ENCODE measurements around the gene ANAPC2.

The ANAPC2 gene

DNA sequence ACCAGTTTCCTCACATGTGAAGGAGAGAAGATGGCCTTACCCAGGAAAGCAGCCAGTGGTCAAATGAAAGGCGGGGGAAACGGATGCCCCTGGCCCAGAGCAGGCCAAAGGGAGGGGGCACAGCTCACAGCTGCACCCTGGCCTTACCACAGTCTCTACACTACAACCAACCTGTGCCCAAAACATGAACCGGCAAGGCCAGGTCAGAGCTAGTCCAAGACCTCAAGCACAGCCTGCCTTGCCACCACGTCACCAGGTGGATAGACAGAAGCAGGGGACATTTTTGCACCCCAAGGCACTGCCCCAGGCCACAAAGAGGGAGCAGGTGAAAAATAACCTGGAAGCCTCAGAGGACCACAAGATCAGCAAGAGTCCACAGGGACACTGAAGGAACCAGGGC lies 44.9 kb downstream of the ANAPC2 start:
- no peak for DNase-seq

DNA sequence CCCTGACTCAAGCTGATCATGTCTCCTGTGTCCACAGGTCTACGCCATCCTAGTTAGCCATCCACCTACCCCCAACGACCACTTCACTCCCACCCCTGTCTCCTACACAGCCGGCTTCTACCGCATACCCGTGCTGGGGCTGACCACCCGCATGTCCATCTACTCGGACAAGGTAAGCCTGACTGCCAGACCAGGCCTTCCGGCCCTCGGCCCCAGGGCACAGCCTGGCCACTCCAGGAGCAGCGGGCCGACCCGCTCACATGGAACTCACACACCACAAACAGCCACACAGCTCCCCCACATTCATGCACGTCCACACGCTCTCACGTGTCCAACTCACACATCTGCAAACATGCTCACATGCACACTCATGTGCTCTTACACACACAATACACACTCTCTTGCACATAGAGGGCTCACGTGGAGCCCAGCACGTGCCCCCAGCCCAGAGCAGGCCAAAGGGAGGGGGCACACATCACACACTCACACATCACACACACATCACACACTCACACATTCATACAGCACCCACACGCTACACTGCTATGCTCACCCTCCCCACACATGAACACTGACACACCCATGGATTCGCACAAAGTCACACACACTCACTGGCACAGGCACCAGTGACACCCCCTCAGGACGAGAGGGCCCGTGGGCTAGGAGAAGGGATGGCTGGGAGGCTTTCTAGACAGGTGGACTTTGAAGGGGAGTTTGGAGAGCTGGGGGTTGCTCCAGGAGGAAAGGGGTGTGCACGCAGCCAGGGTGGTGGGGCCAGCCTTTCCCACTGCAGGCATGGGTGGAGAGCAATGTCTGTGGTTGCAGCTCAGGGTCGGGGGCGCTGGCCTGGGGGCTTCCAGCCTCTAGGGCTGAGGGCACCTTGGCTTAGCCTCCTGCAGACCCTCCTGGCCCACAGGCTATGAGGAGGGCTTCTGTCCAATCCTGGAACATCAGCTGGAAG lies 46.1 kb downstream of the ANAPC2 start:
- DNase-seq, result no peak

DNA sequence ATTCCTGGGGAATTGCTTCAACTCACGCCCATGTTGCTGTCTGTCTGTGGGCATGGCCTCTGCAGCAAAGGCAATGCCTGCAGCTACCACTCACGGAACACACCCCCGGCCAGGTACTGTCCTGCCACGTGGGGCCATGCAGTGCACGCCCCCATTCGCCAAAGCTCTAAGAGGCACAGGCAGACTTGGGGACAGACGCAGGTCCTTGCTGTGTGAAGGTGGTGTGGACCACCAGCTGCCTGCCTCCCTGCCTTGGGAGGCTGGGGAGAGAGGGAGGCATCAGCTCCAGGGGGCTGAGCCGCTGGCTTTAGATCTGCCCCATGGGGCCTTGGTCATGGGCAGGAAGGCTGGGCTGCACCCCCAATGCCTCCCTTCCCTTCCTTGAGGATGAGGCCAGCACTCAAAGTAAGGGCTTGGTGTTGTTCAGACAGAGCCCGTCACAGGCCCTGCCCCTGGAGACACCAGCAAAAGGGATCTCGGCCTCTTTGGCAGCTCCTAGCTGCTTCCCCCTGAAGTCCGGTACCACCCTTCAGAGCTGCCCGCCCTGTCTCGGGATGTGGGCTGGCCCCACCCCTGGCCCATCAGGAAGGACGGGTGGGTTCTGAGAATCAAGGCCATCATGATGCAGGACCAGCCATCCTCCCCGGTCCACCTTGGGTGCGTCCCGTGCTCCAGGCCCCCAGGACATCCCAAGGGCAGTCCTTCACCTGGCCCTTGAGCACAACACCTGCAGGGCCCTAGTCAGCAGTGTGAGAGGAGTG lies 47.1 kb downstream of the ANAPC2 start:
- DNase-seq, result no peak

DNA sequence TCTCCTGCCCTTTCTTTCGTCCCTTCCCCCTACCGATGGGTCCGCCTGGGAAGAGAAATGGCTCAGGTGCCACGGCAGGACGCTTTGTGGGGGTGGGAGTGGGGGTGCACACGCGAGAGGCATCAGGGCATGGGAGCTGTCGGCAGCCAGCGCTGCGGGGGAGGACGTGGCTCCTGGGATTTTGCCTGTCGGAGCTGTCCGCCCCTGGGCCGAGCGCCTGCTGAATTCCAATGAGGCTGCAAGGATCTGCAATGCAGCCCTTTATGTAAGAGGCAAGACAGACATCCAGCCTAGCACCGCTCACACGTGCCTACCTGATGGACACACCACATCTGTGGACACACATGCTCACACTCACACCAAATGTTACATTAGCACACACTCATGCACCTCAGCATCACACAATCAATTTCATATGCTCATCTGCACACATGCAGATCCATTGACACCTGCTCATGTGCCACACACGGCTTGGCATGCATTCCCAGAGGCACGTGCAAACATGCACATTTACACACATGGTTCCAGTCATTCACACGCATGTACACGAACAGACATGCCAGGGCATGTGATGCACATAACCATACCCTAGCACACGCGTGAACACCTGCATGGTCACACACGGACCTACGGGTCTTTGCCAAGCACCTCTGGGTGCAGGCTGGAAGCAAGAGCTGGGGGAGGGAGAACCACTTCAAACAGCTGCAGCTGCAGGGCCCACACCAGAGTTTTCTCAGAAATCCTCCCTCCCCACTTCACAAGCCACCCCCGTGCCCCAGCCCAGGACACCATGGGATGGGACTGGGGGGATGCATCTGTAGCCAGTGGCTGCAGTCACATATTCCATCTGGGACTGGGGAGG lies 48.0 kb downstream of the ANAPC2 start:
- no peak for DNase-seq

DNA sequence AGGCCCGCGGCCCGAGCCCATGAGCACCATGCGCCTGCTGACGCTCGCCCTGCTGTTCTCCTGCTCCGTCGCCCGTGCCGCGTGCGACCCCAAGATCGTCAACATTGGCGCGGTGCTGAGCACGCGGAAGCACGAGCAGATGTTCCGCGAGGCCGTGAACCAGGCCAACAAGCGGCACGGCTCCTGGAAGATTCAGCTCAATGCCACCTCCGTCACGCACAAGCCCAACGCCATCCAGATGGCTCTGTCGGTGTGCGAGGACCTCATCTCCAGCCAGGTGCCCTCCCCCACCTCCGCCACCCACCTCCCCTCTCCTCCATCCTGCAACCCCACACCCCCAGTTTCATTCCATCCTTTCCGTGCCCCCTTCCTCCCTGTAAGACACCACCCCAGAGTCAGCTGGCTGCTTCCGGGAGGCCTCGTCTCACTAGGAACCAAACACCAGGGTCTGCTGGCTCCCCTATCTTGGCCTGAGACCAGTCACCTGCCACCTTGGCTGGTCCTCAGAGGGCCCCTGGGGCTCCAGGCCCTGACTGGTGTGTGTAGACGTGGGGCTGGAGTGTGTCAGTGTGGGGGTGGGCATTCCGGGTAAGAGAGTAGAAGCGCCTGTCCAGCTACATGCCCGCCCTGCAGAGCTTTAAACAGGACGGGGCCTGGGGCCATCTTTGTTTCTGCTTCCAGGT lies 48.8 kb downstream of the ANAPC2 start:
- DNase-seq, result no peak

DNA sequence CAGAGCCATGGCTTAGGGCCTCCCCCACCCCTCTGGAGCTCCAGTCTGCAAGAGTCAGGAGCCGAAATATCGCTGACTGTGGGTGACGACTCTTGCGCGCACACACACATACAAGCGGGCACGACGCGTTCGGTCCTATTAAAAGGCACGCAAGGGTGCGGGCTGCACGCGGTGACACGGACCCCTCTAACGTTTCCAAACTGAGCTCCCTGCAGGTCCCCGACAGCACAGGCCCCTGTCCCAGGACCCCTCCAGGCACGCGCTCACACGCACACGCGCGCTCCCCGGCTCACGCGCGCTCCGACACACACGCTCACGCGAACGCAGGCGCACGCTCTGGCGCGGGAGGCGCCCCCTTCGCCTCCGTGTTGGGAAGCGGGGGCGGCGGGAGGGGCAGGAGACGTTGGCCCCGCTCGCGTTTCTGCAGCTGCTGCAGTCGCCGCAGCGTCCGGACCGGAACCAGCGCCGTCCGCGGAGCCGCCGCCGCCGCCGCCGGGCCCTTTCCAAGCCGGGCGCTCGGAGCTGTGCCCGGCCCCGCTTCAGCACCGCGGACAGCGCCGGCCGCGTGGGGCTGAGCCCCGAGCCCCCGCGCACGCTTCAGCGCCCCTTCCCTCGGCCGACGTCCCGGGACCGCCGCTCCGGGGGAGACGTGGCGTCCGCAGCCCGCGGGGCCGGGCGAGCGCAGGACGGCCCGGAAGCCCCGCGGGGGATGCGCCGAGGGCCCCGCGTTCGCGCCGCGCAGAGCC lies 49.5 kb downstream of the ANAPC2 start, which contains the start of gene GRIN1:
Gene GRIN1, plus strand, starts transcription at position 433 of the 746 bp plus-strand sequence. CDS start 333 bp downstream, outside the sequence.
- peak; percentile 34 to 78 (median 49) for DNase-seq

DNA sequence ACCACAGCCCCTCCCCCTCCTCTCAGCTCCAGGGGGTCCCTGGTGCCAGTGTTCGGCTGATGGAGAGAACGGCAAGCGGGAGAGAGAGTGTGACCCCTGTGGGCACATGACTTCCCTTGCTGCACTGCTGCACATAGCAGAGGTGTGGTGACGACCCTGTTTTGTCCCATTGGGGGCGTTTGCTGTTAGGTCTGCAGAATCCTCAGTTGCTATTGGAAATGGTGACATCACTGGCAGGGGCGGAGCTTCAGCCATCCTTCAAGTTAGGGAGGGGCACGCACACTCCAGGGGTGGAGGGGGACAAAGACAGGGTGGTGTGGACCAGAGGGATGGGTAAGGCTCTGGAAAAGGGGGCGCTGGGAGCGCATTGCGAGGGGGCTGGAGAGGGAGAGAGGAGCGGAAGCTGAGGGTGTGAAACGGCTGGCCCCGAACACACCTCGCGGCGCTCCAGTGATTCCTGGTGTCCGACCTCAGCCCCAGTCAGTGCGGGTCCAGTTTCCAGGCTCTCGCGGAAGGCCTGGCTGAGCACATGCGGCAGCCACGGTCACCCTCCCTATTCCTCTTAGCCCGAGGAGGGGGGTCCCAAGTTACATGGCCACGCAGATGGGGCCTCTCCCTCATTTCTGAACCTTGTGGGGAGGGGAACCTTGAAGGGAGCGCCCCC lies 50.2 kb downstream of the ANAPC2 start:
- no peak for DNase-seq

DNA sequence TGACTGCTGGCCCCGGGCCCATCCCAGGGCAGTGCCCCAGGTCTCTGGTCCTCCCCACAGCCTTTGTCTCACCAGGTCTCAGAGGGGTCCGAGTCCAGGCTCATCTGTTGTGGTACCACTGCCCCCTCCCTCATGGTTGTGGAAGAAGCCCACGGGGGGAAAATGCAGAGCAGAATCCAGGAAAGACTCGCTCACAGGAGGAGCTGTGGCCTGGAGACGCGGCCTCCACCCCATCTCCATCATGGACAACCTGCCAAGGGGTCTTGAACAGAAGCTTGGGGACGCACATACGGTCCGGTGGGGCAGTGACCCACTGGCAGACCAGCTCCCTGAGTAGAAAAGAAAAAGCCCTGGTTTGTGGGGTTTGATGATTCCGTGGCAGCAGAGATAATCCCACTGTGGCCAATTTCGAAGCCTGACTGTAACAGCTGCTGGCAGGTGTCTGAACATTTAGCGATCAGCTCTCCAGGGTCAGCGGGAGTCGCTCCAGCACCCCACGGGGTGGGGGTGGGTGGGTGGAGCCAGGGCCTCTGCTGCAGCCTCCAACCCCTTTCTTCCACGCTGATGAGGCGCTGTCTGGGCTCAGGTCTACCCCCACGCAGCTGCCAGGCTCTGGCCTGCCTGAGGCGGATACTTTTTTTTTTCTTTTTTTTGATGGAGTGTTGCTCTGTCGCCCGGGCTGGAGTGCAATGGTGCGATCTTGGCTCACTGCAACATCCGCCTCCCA lies 51.3 kb downstream of the ANAPC2 start:
- DNase-seq, result no peak

DNA sequence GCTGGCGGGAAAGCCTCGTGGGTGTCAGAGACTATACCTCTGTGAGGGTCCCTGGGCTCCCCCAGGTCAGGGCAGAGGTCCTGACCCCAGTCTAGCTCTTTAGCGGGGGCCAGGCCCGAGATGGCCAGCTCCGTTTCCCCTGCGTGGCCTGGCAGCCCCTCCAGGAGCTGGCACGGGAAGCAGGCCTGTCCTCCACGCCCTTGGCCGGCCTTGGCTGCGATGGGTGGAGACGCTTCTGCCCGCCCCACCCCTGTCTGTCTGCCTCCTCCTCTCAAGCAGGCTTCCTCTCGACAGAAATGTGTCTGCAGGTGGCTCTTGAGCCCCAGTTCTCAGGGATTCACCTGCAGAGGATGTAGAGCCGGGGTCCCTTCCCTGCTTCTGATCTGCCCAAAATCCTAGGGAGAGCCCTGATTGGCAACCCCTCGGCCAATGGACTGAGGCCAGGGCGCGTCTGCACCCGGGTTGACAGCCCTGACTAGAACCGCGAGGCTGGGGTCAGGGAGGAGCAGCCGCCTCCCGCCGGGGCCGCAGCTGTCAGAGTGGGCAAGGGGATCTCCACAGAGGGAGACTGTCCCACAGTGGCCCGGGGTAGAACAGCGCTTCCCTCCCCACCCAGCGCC lies 52.0 kb downstream of the ANAPC2 start:
- no peak for DNase-seq

DNA sequence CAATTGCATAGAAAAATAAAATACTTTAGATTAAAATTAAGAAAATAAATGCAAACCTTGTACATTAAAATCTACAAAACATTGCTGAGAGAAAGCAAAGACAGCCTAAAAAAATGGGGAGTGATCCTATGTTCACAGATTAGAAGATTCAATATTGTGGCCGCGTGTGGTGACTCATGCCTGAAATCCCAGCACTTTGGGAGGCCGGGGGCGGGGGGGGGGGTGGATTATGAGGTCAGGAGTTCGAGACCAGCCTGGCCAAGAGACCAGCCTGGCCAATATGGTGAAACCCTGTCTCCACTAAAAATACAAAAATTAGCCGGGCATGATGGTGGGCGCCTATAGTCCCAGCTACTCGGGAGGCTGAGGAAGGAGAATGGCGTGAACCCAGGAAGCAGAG lies 53.2 kb downstream of the ANAPC2 start:
- DNase-seq, result peak in 1 of 3 donors; percentile 37

DNA sequence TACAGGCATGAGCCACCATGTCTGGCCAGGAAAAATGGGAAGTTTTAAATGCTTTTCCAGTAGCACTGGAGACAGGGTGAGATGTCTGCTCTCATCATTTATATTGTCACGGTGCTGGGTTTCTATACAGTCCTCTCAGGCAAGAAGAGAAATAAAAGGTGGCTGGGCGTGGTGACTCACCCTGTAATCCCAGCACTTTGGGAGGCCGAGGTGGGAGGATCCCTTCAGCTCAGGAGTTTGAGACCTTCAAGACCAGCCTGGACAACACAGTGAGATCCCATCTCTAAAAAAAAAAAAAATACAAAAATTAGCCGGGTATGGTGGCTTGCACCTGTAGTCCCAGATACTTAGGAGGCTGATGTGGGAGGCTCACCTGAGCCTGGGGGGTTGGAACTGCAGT lies 54.2 kb downstream of the ANAPC2 start:
- DNase-seq, result no peak

DNA sequence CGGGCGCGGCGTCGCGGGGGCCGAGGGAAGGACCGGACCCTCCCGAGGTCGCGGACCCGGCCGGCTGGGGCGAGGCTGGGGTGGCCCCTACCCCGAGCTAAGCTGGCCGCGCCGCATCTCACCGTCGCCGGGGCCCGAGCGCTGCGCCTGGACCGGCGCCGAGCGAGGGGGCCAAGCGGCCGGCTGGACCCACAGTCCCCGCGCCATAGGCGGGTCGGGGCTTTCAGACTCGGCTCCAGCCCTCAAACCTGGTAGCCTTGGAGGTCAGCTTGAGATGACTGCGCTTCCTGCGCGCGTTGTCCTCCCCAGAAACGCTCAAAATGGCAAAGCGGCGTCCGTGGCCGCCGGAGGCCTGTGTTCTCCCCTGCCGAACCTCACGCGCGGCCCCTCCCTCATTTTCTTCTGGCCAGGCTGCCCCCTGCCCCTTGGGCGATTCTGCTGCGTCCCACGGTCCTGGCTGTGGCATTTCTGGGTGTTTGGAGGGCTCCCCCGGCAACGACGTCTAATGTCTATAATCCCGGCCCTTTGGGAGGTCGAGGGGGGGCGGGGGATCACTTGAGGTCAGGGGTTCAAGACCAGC lies 58.1 kb downstream of the ANAPC2 start:
- DNase-seq, result no peak

DNA sequence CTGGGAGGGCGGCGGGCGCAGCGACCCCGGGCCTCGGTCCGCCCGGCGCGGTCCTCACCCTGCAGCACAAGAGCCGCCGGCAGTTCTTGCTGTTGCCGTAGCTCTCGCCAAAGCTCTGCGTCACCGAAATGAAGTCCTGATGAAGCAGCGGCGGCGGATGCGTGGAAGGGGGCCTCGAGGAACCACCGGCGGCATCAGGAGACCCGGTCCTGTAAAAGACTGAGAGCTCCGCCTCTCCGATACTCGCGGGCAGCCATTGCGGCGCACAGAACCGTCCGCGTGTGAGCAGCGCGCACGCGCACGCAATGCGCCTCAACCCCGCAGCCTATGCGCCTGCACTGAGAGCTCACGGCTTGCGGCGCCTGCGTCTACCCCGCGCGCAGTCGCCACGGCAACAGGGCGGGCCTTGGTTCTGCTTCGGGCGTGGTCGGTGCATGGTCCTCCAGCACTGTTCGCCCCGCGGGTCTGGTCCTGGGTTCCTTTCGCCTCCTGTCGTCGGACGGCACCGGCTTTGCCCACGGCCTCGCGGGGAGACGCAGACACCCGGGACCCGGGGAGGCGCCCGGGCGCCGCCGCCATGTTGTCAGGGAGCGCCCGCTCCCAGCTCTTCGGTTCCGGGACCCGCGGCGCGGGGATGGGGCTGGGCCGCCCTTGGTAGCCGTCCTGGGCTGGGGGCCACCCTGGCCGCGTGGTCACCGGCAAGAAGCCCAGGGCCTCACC lies 58.7 kb downstream of the ANAPC2 start:
- peak; percentile 92 to 96 (median 95) for DNase-seq

DNA sequence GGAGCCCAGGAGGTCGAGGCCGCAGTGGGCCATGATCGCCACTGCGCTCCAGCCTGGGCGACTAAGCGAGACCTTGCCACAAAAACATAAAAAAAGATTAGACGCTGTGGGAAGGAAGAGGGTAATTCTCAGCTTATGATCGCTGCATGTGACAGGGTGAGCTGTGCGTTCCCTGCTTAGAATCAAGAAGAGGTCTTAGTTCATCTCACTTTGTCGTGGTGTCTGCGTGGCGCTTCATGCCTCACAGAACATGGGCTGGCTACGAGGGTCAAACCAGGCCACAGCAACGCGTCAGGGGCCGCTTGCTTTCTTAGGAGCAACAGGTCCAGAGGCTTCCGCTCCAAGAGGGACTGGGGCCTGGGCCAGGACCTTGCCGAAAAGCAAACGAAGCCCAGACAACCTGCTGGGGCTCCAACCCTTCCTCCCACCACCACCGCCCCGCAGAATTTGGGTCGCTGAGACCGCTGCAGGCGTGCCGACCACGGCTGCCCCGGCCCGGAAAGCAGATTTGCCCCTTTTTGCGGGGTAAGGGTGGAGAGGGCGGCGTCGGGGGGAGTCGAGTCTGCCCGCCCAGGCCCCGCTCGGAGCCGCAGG lies 59.4 kb downstream of the ANAPC2 start:
- DNase-seq, result no peak

DNA sequence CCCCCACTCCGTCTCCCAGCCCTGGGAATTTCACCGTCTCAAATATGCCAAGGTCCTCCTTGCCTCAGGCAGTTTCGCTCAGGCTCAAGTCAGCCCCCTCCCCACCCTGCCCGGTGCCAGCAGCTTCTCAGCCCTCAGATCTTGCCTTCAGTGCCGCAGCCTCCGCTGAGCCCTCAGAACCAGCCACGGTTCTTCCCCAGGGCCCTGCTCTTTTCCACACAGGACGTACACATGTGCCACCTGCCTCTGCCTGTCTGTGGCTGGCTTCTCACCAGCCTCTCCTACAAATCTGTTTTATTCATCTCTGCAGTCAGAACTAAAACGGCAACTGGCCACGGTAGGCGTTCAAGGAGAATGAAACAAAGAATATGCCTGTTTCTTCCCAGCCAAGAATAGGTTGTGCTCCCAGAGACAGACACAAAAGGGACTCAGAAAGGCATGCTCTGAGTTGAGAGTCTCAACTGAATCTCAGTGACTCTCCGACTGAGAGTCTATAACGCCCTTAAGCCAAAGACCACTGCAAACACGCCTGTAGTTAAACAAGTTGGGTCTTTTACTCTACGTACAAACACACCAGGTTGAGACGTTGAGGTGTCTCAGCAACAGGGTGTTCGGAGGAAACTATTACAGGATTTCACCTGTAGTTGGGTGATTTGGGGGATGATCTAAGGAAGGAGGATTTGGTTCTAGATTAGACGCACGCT lies 60.0 kb downstream of the ANAPC2 start:
- DNase-seq, result no peak

DNA sequence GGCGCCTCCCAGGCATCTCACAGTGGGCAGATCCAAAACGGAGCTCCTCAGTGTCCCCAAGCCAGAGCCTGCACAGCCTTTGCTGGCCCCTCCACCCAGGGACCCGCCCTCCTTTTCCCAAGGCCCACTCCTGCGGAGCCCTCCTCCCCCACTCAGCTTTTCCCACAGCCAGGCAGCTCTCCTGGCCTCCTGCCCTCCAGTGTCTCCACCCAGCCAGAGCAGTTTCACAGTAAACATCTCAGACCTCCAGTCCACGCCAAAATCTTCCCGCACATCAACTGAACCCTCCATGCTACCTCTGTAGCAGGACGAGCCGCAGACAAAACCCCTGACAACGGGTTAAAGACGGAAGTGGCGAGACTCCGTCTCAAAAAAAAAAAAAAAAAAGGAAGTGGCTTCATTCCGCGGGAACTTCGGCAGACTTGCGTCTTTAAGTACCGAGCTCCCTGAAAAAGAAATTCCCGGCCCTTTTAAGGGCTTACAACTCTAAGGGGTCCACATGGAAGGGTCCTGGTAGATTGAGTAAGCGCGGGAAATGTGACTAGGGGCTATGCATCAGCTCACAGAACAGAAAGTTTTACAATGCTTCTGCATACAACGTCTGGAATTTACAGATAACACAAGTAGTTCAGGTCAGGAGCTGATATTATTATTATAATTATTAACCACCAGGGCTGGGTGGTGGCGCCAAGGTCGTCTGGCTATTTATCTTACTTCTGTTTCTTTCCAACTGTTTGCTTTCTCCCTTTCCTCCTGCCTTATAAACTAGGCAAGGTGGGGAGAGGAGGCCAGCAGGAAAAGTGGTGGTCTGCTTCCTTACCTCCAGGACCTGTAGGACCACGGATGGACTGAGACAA lies 60.8 kb downstream of the ANAPC2 start:
- DNase-seq, result peak; percentile 75 to 81 (median 81)

Data from suppressor macrophage treated with lipopolysaccharide for 1 hour (primary cell).